Suprapubic skin (tissue), 4 donors: ENCODE data around the gene ABLIM2.

ENCODE experiments used
- CTCF ChIP-seq, 2 donors: fragments of 200-600 bp in 1 of 2; fragments of 450-650 bp in 1 of 2; sonication (generic) in 1 of 2; IDR thresholded peaks; one replicate each; pipeline ENCODE4 v1.5.1; 2016 to 2019; ENCODE audit warnings: antibody characterized with exemption in 2 of 2, mild to moderate bottlenecking in 1 of 2, moderate library complexity in 1 of 2
- EP300 ChIP-seq: sonication (generic); formaldehyde crosslinking; IDR thresholded peaks from one replicate; pipeline ENCODE4 v1.6.1; 2017; ENCODE audit warnings: antibody characterized with exemption
- POLR2AphosphoS5 ChIP-seq, 3 donors: sonication (generic); formaldehyde crosslinking; IDR thresholded peaks; one replicate each; pipeline ENCODE4 v1.6.1; 2017; ENCODE audit warnings: antibody characterized with exemption in 3 of 3

DNA sequence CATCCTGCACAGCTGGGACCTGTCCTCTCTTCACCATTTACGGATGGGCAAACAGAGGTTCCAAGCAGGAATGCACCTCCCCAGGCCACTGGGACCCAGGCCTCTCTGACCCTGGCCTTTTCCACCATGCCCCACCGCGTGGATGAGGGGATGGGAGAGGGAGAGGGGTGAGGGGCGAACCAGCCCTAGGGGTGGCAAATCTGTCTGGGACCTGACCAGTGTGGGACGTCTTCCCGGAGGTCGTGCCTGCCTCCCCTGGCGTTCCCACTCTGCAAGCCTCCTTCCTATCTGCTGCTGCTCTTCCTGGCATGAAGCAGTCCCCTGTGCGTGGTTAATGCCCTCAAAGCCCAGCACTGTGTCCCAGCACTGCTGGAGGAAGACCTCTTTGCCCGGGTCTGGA is 35.9 kb downstream of the ABLIM2 start:
- TF ChIP-seq CTCF (IDR thresholded peaks at IDR 0.05): no peak
- no peak for TF ChIP-seq EP300
- TF ChIP-seq POLR2AphosphoS5 (IDR thresholded peaks at IDR 0.05): no peak
